Measurements from ENCODE around the gene DAPP1.

DAPP1 gene

GRCh38 chr4:99855678-99856077 lies 39.1 kb downstream of the DAPP1 start:
- peak; percentile 55 for DNase-seq (ENCODE audit: low spot score)

- DNase-seq (ENCODE audit: low spot score) = peak; percentile 35
Measured at GRCh38 chr4:99856166-99856565, 39.5 kb downstream of the DAPP1 start.

GRCh38 chr4:99857307-99857706 lies 40.7 kb downstream of the DAPP1 start:
- no peak for DNase-seq (ENCODE audit: low spot score)

- DNase-seq (ENCODE audit: low spot score) = no peak
Measured at GRCh38 chr4:99859618-99860017, 43.0 kb downstream of the DAPP1 start.

- no peak for DNase-seq (ENCODE audit: low spot score)
Measured at GRCh38 chr4:99860521-99860920, 43.9 kb downstream of the DAPP1 start.

GRCh38 chr4:99861120-99861905 lies 44.7 kb downstream of the DAPP1 start:
- DNase-seq (ENCODE audit: low spot score) = no peak

GRCh38 chr4:99863804-99864203 lies 47.2 kb downstream of the DAPP1 start:
- no peak for DNase-seq (ENCODE audit: low spot score)

- no peak for DNase-seq (ENCODE audit: low spot score)
Measured at GRCh38 chr4:99868126-99868596, 51.5 kb downstream of the DAPP1 start.

- no peak for DNase-seq (ENCODE audit: low spot score)
Measured at GRCh38 chr4:99872570-99872969, 55.9 kb downstream of the DAPP1 start.

GRCh38 chr4:99875071-99875470 lies 58.4 kb downstream of the DAPP1 start:
- no peak for DNase-seq (ENCODE audit: low spot score)

GRCh38 chr4:99876946-99877345 lies 60.3 kb downstream of the DAPP1 start:
- no peak for DNase-seq (ENCODE audit: low spot score)

- DNase-seq (ENCODE audit: low spot score) = no peak
Measured at GRCh38 chr4:99878604-99879003, 62.0 kb downstream of the DAPP1 start.

GRCh38 chr4:99879458-99879857 lies 62.8 kb downstream of the DAPP1 start:
- no peak for DNase-seq (ENCODE audit: low spot score)

GRCh38 chr4:99885063-99885664 lies 68.5 kb downstream of the DAPP1 start:
- peak; percentile 16 for DNase-seq (ENCODE audit: low spot score)

GRCh38 chr4:99885687-99886086 lies 69.1 kb downstream of the DAPP1 start:
- no peak for DNase-seq (ENCODE audit: low spot score)

- DNase-seq (ENCODE audit: low spot score) = no peak
Measured at GRCh38 chr4:99886146-99886545, 69.5 kb downstream of the DAPP1 start.

GRCh38 chr4:99887837-99888236 lies 71.2 kb downstream of the DAPP1 start:
- no peak for DNase-seq (ENCODE audit: low spot score)

GRCh38 chr4:99891351-99891750 lies 74.7 kb downstream of the DAPP1 start:
- no peak for DNase-seq (ENCODE audit: low spot score)

GRCh38 chr4:99893029-99893428 lies 76.4 kb downstream of the DAPP1 start:
- no peak for DNase-seq (ENCODE audit: low spot score)

- no peak for DNase-seq (ENCODE audit: low spot score)
Measured at GRCh38 chr4:99893839-99894160, 77.2 kb downstream of the DAPP1 start.

GRCh38 chr4:99894161-99894997 lies 77.8 kb downstream of the DAPP1 start, which contains the start of gene LAMTOR3:
LAMTOR3 (minus strand) TSS chr4:99894427; CDS start chr4:99893963, 464 bp downstream.
- DNase-seq (ENCODE audit: low spot score) = peak; percentile 96

- no peak for DNase-seq (ENCODE audit: low spot score)
Measured at GRCh38 chr4:99894998-99895397, 78.4 kb downstream of the DAPP1 start.

GRCh38 chr4:99915449-99915848 lies 98.8 kb downstream of the DAPP1 start:
- DNase-seq (ENCODE audit: low spot score) = no peak
